Keratinocyte (primary cell): ENCODE results near the gene DST. TPM values are rescaled to one million over a fixed set of nuclear protein-coding genes. Genes with fewer than 3 reads are reported as not detected.

Experiments used
- DNase-seq: peaks from one replicate; pipeline ENCODE4 v3.0.0-alpha.2; 2011; ENCODE audit warnings: low read depth, missing footprints, low spot score
- FAIRE-seq: peaks from 2 replicates; lab custom pipeline; 2011; peaks lifted over from hg19 to GRCh38; lab: Jason Lieb, UNC
- H2AFZ ChIP-seq: 2 replicates; pipeline ENCODE4 v1.6.0; 2012; ENCODE audit warnings: low read length, control low read depth, inconsistent platforms; ENCODE audit not compliant: control insufficient read depth
- H3K27ac ChIP-seq: 2 replicates; pipeline ENCODE4 v1.5.1; 2011; ENCODE audit warnings: low read length; ENCODE audit not compliant: control insufficient read depth, insufficient read depth
- H3K27me3 ChIP-seq: 3 replicates; pipeline ENCODE4 v1.6.0; 2011; ENCODE audit warnings: low read length; ENCODE audit not compliant: control insufficient read depth, insufficient read depth; ENCODE audit errors: extremely low read depth
- H3K36me3 ChIP-seq, 2 experiments: 2 replicates in 1 of 2; 3 replicates in 1 of 2; pipeline ENCODE4 v1.5.1; 2011; ENCODE audit warnings: low read length in 2 of 2, mild to moderate bottlenecking in 1 of 2; ENCODE audit not compliant: control insufficient read depth in 2 of 2, insufficient read depth in 2 of 2; ENCODE audit errors: extremely low read depth in 1 of 2
- H3K4me1 ChIP-seq: 3 replicates; pipeline ENCODE4 v1.5.1; 2011; ENCODE audit warnings: low read length; ENCODE audit not compliant: control insufficient read depth, insufficient read depth; ENCODE audit errors: extremely low read depth
- H3K4me2 ChIP-seq: 3 replicates; pipeline ENCODE4 v1.6.0; 2011; ENCODE audit warnings: low read depth, low read length; ENCODE audit not compliant: control insufficient read depth, insufficient read depth; ENCODE audit errors: extremely low read depth
- H3K4me3 ChIP-seq, 3 experiments: fragments of 200-600 bp in 1 of 3; sonication (generic) in 1 of 3; 2 replicates in 2 of 3; 3 replicates in 1 of 3; pipeline ENCODE4 v1.5.1; 2011 to 2016; ENCODE audit warnings: low read length in 3 of 3, mild to moderate bottlenecking in 3 of 3, control low read depth in 2 of 3, inconsistent platforms in 1 of 3, low read depth in 1 of 3, mixed read lengths in 1 of 3, mixed run types in 1 of 3, moderate library complexity in 1 of 3; ENCODE audit not compliant: control insufficient read depth in 2 of 3, insufficient read depth in 2 of 3; ENCODE audit errors: extremely low read depth in 1 of 3
- H3K79me2 ChIP-seq: 2 replicates; pipeline ENCODE4 v1.6.0; 2012; ENCODE audit warnings: low read length; ENCODE audit not compliant: control insufficient read depth, insufficient read depth
- H3K9ac ChIP-seq: 3 replicates; pipeline ENCODE4 v1.6.0; 2011; ENCODE audit warnings: low read length; ENCODE audit not compliant: control insufficient read depth, insufficient read depth; ENCODE audit errors: extremely low read depth
- H3K9me1 ChIP-seq: 3 replicates; pipeline ENCODE4 v1.6.0; 2011; ENCODE audit warnings: low read length; ENCODE audit not compliant: control insufficient read depth, insufficient read depth; ENCODE audit errors: extremely low read depth
- H3K9me3 ChIP-seq: 2 replicates; pipeline ENCODE4 v1.5.1; 2012; ENCODE audit warnings: low read depth, low read length; ENCODE audit not compliant: control insufficient read depth
- H4K20me1 ChIP-seq: 3 replicates; pipeline ENCODE4 v1.6.0; 2011; ENCODE audit warnings: low read length; ENCODE audit not compliant: control insufficient read depth, insufficient read depth; ENCODE audit errors: extremely low read depth
- EZH2 ChIP-seq: IDR thresholded peaks from one replicate; pipeline ENCODE4 v1.6.1; 2012; ENCODE audit warnings: inconsistent platforms, mild to moderate bottlenecking, low read length, moderate library complexity
- dilution Hi-C: fragments of 300-500 bp; cut with MboI; formaldehyde crosslinking; loops from one replicate; pipeline ENCODE4 v1.7.0; 2020; ENCODE audit warnings: low sequenced_read_pairs; ENCODE audit not compliant: extremely low pct_ligation_motif_present
- polyA plus RNA-seq, 5 experiments: library from polyadenylated mRNA; depleted of rRNA in 3 of 5; stranded (reverse) in 3 of 5; stranded (forward) in 1 of 5; unstranded in 1 of 5; fragments of >200 nt; gene quantifications; 1 replicate in 1 of 5; 2 replicates in 3 of 5; 3 replicates in 1 of 5; pipeline versions ENCODE4 v1.2.1 to v1.2.3, GENCODE V29; 2011 to 2012; ENCODE audit warnings: missing spikeins in 2 of 5, low read depth in 1 of 5, low replicate concordance in 1 of 5
- TF ChIP-seq, protein P1 (sequence below), 3 experiments: IDR thresholded peaks in 1 of 3; conservative IDR thresholded peaks in 1 of 3; optimal IDR thresholded peaks in 1 of 3; 2 replicates in 2 of 3; 3 replicates in 1 of 3; pipeline versions ENCODE3 to v1.5.1; 2011; ENCODE audit warnings: low read length in 3 of 3, mild to moderate bottlenecking in 3 of 3, moderate library complexity in 2 of 3, control low read depth in 1 of 3, inconsistent platforms in 1 of 3; ENCODE audit not compliant: insufficient read depth in 2 of 3; ENCODE audit errors: extremely low read depth in 1 of 3

The DST gene
- polyA plus RNA-seq, 1 donor (not counting 4 experiments of a cell fraction or from before 2014, with no cell fraction given): 455 TPM

GRCh38 chr6:56540232-56541029 lies 102.3 kb downstream of the DST start:
- Histone ChIP-seq H2AFZ (peak overlapping the region; percentile 58), H3K79me2 (peaks cover 39% of the 10 kb centered on the region), H3K27me3 (no peaks in the 10 kb centered on the region), H3K27ac (peak overlapping the region; percentile 97), H4K20me1 (no peaks in the 10 kb centered on the region), H3K9me3 (no peaks in the 10 kb centered on the region), H3K4me2 (peak overlapping the region; percentile 99), H3K4me3 (peak overlapping the region; percentile 9 to 81 (median 69)), H3K9me1 (no peaks in the 10 kb centered on the region), H3K9ac (peak overlapping the region; percentile 96), H3K36me3 (peaks cover 7% of the 10 kb centered on the region in 2 experiments), H3K4me1 (peaks cover 42% of the 10 kb centered on the region)
- peak; percentile 43 for FAIRE-seq
- no peak for DNase-seq
- TF ChIP-seq, protein P1, sequence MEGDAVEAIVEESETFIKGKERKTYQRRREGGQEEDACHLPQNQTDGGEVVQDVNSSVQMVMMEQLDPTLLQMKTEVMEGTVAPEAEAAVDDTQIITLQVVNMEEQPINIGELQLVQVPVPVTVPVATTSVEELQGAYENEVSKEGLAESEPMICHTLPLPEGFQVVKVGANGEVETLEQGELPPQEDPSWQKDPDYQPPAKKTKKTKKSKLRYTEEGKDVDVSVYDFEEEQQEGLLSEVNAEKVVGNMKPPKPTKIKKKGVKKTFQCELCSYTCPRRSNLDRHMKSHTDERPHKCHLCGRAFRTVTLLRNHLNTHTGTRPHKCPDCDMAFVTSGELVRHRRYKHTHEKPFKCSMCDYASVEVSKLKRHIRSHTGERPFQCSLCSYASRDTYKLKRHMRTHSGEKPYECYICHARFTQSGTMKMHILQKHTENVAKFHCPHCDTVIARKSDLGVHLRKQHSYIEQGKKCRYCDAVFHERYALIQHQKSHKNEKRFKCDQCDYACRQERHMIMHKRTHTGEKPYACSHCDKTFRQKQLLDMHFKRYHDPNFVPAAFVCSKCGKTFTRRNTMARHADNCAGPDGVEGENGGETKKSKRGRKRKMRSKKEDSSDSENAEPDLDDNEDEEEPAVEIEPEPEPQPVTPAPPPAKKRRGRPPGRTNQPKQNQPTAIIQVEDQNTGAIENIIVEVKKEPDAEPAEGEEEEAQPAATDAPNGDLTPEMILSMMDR (optimal IDR thresholded peaks at IDR 0.05 in 1 of 3, IDR thresholded peaks at IDR 0.05 in 1 of 3, conservative IDR thresholded peaks at IDR 0.05 in 1 of 3; ENCODE audit: extremely low read depth in 1 of 3, insufficient read depth in 2 of 3, low read length in 3 of 3): no peak
- no peak for TF ChIP-seq EZH2
- dilution Hi-C loops: no loop called here

GRCh38 chr6:56539527-56540105 lies 103.1 kb downstream of the DST start:
- H3K36me3 ChIP-seq: peaks cover 8 to 14% of the 10 kb centered on the region in 2 experiments
- H3K27me3 ChIP-seq: no peaks in the 10 kb centered on the region
- H3K9me3 ChIP-seq: no peaks in the 10 kb centered on the region
- peaks cover 34% of the 10 kb centered on the region for H3K79me2 ChIP-seq
- no peak for DNase-seq
- H3K9ac ChIP-seq: peak overlapping the region; percentile 13
- no peak overlapping the region for H2AFZ ChIP-seq
- no peaks in the 10 kb centered on the region for H4K20me1 ChIP-seq
- TF ChIP-seq, protein P1 (optimal IDR thresholded peaks at IDR 0.05 in 1 of 3, IDR thresholded peaks at IDR 0.05 in 1 of 3, conservative IDR thresholded peaks at IDR 0.05 in 1 of 3; ENCODE audit: extremely low read depth in 1 of 3, insufficient read depth in 2 of 3, low read length in 3 of 3): no peak
- no peak for TF ChIP-seq EZH2
- H3K9me1 ChIP-seq: no peaks in the 10 kb centered on the region
- dilution Hi-C loops: no loop called here
- H3K4me3 ChIP-seq: peak overlapping the region in 2 of 3 experiments; percentile 69 to 81
- peak overlapping the region; percentile 99 for H3K4me2 ChIP-seq
- peak; percentile 17 for FAIRE-seq
- peak overlapping the region; percentile 97 for H3K27ac ChIP-seq
- H3K4me1 ChIP-seq: peaks cover 42% of the 10 kb centered on the region
